Fibroblast of villous mesenchyme (primary cell): ENCODE data around the gene KIF26B. TPM values are rescaled to one million over a fixed set of nuclear protein-coding genes. Genes with fewer than 3 reads are reported as not detected.
A peak's percentile ranks its signal among the peaks of the same experiment; 100 is the strongest.
"Not testable (repeated sequence)": the region's sequence is repeated elsewhere in the genome, so short reads cannot be mapped to it uniquely, and the experiment has no call there.

ENCODE experiments used
- DNase-seq: peaks from one replicate; pipeline ENCODE4 v3.0.0-alpha.2; 2010; ENCODE audit warnings: low read depth
- H3K4me3 ChIP-seq: 2 replicates; pipeline ENCODE4 v1.5.1; 2011; ENCODE audit warnings: low read depth, mild to moderate bottlenecking, low read length
- CTCF ChIP-seq: IDR thresholded peaks from 2 replicates; pipeline ENCODE4 v1.5.1; 2012; ENCODE audit warnings: low read depth, mild to moderate bottlenecking, low read length; ENCODE audit not compliant: insufficient read depth
- total RNA-seq: library from RNA; depleted of rRNA; stranded (reverse); fragments of >200 nt; gene quantifications from 2 replicates; pipeline ENCODE4 v1.2.3, GENCODE V29; 2012

KIF26B gene
- total RNA-seq, 1 donor = 12.1 TPM

DNA sequence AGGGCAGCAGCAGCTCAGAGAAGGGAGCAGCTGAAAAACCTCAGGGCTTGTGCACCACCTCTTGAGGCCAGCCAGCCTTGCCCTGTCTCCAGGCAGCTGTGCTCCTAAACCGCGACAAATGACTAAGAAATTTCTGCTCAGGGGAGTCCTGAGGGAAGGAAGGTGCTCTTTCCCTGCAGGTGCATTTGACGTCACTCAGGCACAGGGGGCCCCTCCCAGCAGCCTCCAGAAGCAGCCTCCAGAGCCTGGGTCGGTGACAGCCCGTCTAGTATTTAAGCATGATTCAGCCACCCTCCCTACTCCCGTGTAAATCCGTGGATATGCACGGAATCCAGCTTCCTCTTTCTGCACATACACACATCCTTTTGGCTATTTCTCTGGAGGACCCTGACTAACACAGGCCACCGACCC is 560.5 kb downstream of the KIF26B start:
- no peak for TF ChIP-seq CTCF
- no peak overlapping the region for H3K4me3 ChIP-seq
- DNase-seq = no peak

GRCh38 chr1:245715970-245716369 is 561.2 kb downstream of the KIF26B start:
- H3K4me3 ChIP-seq = no peak overlapping the region
- peak; percentile 81 for DNase-seq
- no peak for TF ChIP-seq CTCF

DNA sequence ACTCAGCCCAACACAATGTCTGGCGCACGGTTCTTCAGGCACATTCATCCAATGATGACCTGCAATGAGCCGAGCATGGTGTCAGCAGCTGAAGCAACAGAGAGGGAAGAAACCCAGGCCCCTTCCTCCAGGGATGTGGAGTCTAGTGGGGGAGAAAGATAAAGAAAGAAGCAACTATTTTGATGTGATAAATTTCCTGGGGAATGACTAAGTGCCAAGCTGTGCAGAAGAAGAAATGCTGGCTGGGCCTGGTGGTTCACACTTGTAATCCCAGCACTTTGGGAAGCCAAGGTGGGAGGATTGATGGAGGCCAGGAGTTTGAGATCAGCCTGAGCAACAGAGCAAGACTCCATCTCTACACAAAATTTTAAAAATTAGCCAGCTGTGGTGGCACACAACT is 561.8 kb downstream of the KIF26B start:
- no peak for TF ChIP-seq CTCF
- DNase-seq = no peak
- no peak overlapping the region for H3K4me3 ChIP-seq

GRCh38 chr1:245717611-245718010 is 562.8 kb downstream of the KIF26B start:
- H3K4me3 ChIP-seq = no peak overlapping the region
- TF ChIP-seq CTCF = no peak
- no peak for DNase-seq

DNA sequence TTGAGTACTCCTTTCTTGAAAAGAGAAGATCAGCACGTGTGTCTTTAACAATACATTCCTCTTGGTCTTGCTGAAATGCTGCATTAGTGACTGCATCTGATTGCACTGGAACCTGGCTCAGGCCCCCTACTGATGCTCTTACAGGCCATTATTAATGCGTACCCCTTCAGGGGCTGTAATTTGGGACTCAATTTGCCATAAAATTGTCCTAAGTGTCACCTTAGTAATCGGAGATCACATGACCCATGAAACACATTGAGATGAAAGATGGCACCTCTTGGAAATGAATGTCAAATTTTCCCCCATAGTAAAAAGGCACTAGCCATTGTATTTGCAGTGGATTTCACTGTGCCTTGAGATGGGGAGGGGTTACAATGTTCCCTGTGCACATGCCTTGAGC is 563.3 kb downstream of the KIF26B start:
- no peak overlapping the region for H3K4me3 ChIP-seq
- DNase-seq = no peak
- TF ChIP-seq CTCF = no peak

DNA sequence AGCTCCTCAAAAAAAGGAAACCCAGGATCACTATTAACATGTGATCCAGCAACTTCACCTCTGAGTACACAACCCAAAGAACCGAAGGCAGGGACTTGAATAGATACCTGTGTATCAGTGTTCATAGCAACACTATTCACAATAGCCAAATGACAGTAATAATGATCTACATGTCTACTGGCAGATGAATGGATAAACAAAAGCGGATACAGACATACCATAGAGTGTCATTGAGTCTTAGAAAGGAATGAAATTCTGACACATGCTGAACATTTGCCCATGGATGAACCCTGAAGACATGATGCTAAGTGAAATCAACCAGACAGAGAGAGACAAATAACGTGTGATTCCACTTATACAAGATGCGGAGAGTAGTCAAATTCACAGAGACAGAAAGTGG is 564.2 kb downstream of the KIF26B start:
- TF ChIP-seq CTCF = no peak
- no peak overlapping the region for H3K4me3 ChIP-seq
- DNase-seq = no peak

- no peak for DNase-seq
- no peak for TF ChIP-seq CTCF
- no peak overlapping the region for H3K4me3 ChIP-seq
Measured at GRCh38 chr1:245721488-245721887, 566.7 kb downstream of the KIF26B start.

DNA sequence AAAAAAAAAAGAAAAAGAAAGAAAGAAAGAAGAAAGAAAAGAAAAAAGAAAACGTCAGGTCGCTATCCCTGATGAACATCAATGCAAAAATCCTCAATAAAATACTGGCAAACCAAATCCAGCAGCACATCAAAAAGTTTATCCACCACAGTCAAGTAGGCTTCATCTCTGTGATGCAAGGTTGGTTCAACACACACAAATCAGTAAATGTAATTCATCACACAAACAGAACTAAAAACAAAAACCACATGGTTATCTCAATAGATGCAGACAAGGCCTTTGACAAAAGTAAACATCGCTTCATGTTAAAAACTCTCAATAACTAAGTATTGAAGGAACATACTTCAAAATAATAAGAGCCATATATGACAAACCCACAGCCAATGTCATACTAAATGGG is 573.2 kb downstream of the KIF26B start:
- not testable (repeated sequence) for DNase-seq, H3K4me3 ChIP-seq
